ENCODE results near the gene MED10.

Gene MED10

GRCh38 chr5:6348476-6349000 lies 29.8 kb downstream of the MED10 start:
- DNase-seq (ENCODE audit: low spot score) = no peak

- no peak for DNase-seq (ENCODE audit: low spot score)
These were observed 30.7 kb downstream of the MED10 start for GRCh38 chr5:6347673-6348072.

GRCh38 chr5:6347165-6347564 lies 31.2 kb downstream of the MED10 start:
- DNase-seq (ENCODE audit: low spot score) = no peak

- no peak for DNase-seq (ENCODE audit: low spot score)
These were observed 33.8 kb downstream of the MED10 start for GRCh38 chr5:6344593-6344989.

GRCh38 chr5:6343951-6344592 lies 34.3 kb downstream of the MED10 start:
- DNase-seq (ENCODE audit: low spot score) = no peak

- no peak for DNase-seq (ENCODE audit: low spot score)
These were observed 35.5 kb downstream of the MED10 start for GRCh38 chr5:6342689-6343315.

GRCh38 chr5:6340100-6340499 lies 38.2 kb downstream of the MED10 start:
- no peak for DNase-seq (ENCODE audit: low spot score)

- no peak for DNase-seq (ENCODE audit: low spot score)
These were observed 39.5 kb downstream of the MED10 start for GRCh38 chr5:6338871-6339270.

GRCh38 chr5:6338135-6338534 lies 40.2 kb downstream of the MED10 start:
- DNase-seq (ENCODE audit: low spot score) = no peak

- no peak for DNase-seq (ENCODE audit: low spot score)
These were observed 45.0 kb downstream of the MED10 start for GRCh38 chr5:6333182-6333905.

GRCh38 chr5:6328173-6328572 lies 50.2 kb downstream of the MED10 start:
- DNase-seq (ENCODE audit: low spot score) = no peak

- DNase-seq (ENCODE audit: low spot score) = no peak
These were observed 51.6 kb downstream of the MED10 start for GRCh38 chr5:6326776-6327175.

GRCh38 chr5:6322163-6322713 lies 56.1 kb downstream of the MED10 start:
- no peak for DNase-seq (ENCODE audit: low spot score)
